Left lung (tissue), 10 donors: ENCODE results near the gene IL9R. TPM values are rescaled to one million over a fixed set of nuclear protein-coding genes. Genes with fewer than 3 reads are reported as not detected.
"Not testable (repeated sequence)": the region's sequence is repeated elsewhere in the genome, so short reads cannot be mapped to it uniquely, and the experiment has no call there.

ENCODE experiments used
- ATAC-seq: fragments of 200-7000 bp; cut with Tn5 transposase; one replicate; pipeline ENCODE4 v1.9.1; 2020; ENCODE audit warnings: moderate library complexity
- DNase-seq, 4 donors: peaks; one replicate each; pipeline ENCODE4 v3.0.0-alpha.2; 2013 to 2020
- H3K27ac ChIP-seq, 2 donors: fragments of 200-600 bp; sonication (generic) in 1 of 2; one replicate each; pipeline versions ENCODE4 v1.5.0 to v1.8.0; 2020 to 2021
- H3K27me3 ChIP-seq, 2 donors: fragments of 200-600 bp; sonication (generic) in 1 of 2; one replicate each; pipeline versions ENCODE4 v1.5.0 to v1.8.0; 2020 to 2021
- H3K36me3 ChIP-seq, 2 donors: fragments of 200-600 bp; sonication (generic) in 1 of 2; one replicate each; pipeline versions ENCODE4 v1.5.0 to v1.8.0; 2020 to 2021
- H3K4me1 ChIP-seq, 2 donors: fragments of 200-600 bp; one replicate each; pipeline ENCODE4 v1.8.0; 2021
- H3K4me3 ChIP-seq, 2 donors: fragments of 200-600 bp; sonication (generic) in 1 of 2; one replicate each; pipeline versions ENCODE4 v1.5.0 to v1.8.0; 2020 to 2021; ENCODE audit warnings: mild to moderate bottlenecking in 1 of 2
- H3K9me3 ChIP-seq, 2 donors: fragments of 200-600 bp; sonication (generic) in 1 of 2; one replicate each; pipeline versions ENCODE4 v1.5.0 to v1.8.0; 2020 to 2021
- intact Hi-C, 2 donors: fragments of 100-400 bp; cut with DNase I; formaldehyde crosslinking; loops; one replicate each; pipeline versions ENCODE4 v1.11.2 to v1.14.2; 2022
- polyA plus RNA-seq, 6 donors: library from polyadenylated mRNA; unstranded; fragments of 120-200 nt; gene quantifications; one replicate each; pipeline ENCODE4 v1.2.1, GENCODE V29; 2013; ENCODE audit not compliant: insufficient read length in 6 of 6
- total RNA-seq, 2 donors: library from RNA; stranded (reverse); fragmentation: NEBNext Ultra II Directional; extraction: Animal tissue kit (Norgen Biotek cat#: 25700); gene quantifications; one replicate each; pipeline ENCODE4 v1.2.1, GENCODE V29; 2021
- TF ChIP-seq, protein P1 (sequence below), 2 donors: fragments of 200-600 bp; sonication (generic) in 1 of 2; IDR thresholded peaks; one replicate each; pipeline versions ENCODE4 v1.5.0 to v1.8.0; 2021; ENCODE audit warnings: antibody characterized with exemption in 2 of 2
- donor health status: DM: no; HTN: yes; CAD: no.
- donor health status: DM: no; HTN: no; CAD: no.

Gene IL9R
- total and polyA plus RNA-seq, 8 donors, result 0.19 to 1.8 (median 0.26) TPM

GRCh38 chrX:156005144-156005543 lies 7.6 kb downstream of the IL9R start:
- TF ChIP-seq, protein P1, sequence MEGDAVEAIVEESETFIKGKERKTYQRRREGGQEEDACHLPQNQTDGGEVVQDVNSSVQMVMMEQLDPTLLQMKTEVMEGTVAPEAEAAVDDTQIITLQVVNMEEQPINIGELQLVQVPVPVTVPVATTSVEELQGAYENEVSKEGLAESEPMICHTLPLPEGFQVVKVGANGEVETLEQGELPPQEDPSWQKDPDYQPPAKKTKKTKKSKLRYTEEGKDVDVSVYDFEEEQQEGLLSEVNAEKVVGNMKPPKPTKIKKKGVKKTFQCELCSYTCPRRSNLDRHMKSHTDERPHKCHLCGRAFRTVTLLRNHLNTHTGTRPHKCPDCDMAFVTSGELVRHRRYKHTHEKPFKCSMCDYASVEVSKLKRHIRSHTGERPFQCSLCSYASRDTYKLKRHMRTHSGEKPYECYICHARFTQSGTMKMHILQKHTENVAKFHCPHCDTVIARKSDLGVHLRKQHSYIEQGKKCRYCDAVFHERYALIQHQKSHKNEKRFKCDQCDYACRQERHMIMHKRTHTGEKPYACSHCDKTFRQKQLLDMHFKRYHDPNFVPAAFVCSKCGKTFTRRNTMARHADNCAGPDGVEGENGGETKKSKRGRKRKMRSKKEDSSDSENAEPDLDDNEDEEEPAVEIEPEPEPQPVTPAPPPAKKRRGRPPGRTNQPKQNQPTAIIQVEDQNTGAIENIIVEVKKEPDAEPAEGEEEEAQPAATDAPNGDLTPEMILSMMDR (IDR thresholded peaks at IDR 0.05), result no peak
- H3K27ac ChIP-seq, result no peak overlapping the region
- H3K36me3 ChIP-seq, result no peaks in the 10 kb centered on the region
- intact Hi-C loops, result no loop called here
- H3K4me3 ChIP-seq, result no peak overlapping the region
- no peak for DNase-seq
- no peaks in the 10 kb centered on the region for H3K9me3 ChIP-seq
- ATAC-seq, result no peak
- H3K4me1 ChIP-seq, result no peaks in the 10 kb centered on the region
- H3K27me3 ChIP-seq, result no peaks in the 10 kb centered on the region

- DNase-seq, ATAC-seq, H3K27me3 ChIP-seq, H3K36me3 ChIP-seq, H3K4me3 ChIP-seq, H3K4me1 ChIP-seq, H3K9me3 ChIP-seq, intact Hi-C loops, H3K27ac ChIP-seq: not testable (repeated sequence)
Observed at GRCh38 chrX:156006468-156006867, 9.0 kb downstream of the IL9R start.

- DNase-seq, H3K27ac ChIP-seq, ATAC-seq, H3K4me3 ChIP-seq, H3K27me3 ChIP-seq, H3K9me3 ChIP-seq, H3K36me3 ChIP-seq, intact Hi-C loops, H3K4me1 ChIP-seq: not testable (repeated sequence)
Observed at GRCh38 chrX:156008379-156008778, 10.9 kb downstream of the IL9R start.

GRCh38 chrX:156008915-156009314 lies 11.4 kb downstream of the IL9R start:
- TF ChIP-seq, protein P1 (IDR thresholded peaks at IDR 0.05), result no peak
- H3K9me3 ChIP-seq, result no peaks in the 10 kb centered on the region
- H3K36me3 ChIP-seq, result no peaks in the 10 kb centered on the region
- intact Hi-C loops, result no loop called here
- DNase-seq, result no peak
- no peak overlapping the region for H3K27ac ChIP-seq
- no peaks in the 10 kb centered on the region for H3K4me1 ChIP-seq
- no peak for ATAC-seq
- no peak overlapping the region for H3K4me3 ChIP-seq
- no peaks in the 10 kb centered on the region for H3K27me3 ChIP-seq

- H3K9me3 ChIP-seq, DNase-seq, H3K36me3 ChIP-seq, ATAC-seq, H3K27ac ChIP-seq, H3K4me3 ChIP-seq, H3K4me1 ChIP-seq, H3K27me3 ChIP-seq, intact Hi-C loops: not testable (repeated sequence)
Observed at GRCh38 chrX:156009691-156010090, 12.2 kb downstream of the IL9R start.

- H3K9me3 ChIP-seq, DNase-seq, H3K27me3 ChIP-seq, H3K36me3 ChIP-seq, H3K4me1 ChIP-seq, H3K4me3 ChIP-seq, intact Hi-C loops, H3K27ac ChIP-seq: not testable (repeated sequence)
- ATAC-seq, result peak; percentile 72
Observed at GRCh38 chrX:156013286-156013953, 15.9 kb downstream of the IL9R start.

- H3K27me3 ChIP-seq, DNase-seq, H3K4me3 ChIP-seq, H3K27ac ChIP-seq, ATAC-seq, H3K36me3 ChIP-seq, H3K4me1 ChIP-seq, H3K9me3 ChIP-seq, intact Hi-C loops: not testable (repeated sequence)
Observed at GRCh38 chrX:156019846-156020245, 22.4 kb downstream of the IL9R start.

DNA sequence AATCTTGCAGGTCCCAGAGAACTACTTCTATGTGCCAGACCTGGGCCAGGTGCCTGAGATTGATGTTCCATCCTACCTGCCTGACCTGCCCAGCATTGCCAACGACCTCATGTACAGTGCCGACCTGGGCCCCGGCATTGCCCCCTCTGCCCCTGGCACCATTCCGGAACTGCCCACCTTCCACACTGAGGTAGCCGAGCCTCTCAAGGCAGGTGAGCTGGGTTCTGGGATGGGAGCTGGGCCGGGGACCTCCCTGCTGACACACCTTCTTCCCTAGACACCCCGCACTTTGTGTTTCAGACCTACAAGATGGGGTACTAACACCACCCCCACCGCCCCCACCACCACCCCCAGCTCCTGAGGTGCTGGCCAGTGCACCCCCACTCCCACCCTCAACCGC lies 25.5 kb downstream of the IL9R start:
- H3K27ac ChIP-seq, H3K4me1 ChIP-seq, H3K36me3 ChIP-seq, intact Hi-C loops, H3K9me3 ChIP-seq, H3K4me3 ChIP-seq, DNase-seq, ATAC-seq, H3K27me3 ChIP-seq: not testable (repeated sequence)

DNA sequence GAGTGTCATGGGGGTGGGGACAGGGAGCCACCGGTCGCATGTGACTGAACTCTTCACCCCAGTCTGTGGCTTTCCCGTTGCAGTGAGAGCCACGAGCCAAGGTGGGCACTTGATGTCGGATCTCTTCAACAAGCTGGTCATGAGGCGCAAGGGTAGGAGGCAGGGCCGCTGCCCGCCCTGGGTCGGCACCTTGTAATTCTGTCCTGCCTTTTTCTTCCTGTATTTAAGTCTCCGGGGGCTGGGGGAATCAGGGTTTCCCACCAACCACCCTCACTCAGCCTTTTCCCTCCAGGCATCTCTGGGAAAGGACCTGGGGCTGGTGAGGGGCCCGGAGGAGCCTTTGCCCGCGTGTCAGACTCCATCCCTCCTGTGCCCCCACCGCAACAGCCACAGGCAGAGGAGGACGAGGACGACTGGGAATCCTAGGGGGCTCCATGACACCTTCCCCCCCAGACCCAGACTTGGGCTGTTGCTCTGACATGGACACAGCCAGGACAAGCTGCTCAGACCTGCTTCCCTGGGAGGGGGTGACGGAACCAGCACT lies 27.5 kb downstream of the IL9R start:
- H3K27me3 ChIP-seq, ATAC-seq, intact Hi-C loops, H3K9me3 ChIP-seq, H3K27ac ChIP-seq, H3K36me3 ChIP-seq, DNase-seq, H3K4me1 ChIP-seq, H3K4me3 ChIP-seq: not testable (repeated sequence)

DNA sequence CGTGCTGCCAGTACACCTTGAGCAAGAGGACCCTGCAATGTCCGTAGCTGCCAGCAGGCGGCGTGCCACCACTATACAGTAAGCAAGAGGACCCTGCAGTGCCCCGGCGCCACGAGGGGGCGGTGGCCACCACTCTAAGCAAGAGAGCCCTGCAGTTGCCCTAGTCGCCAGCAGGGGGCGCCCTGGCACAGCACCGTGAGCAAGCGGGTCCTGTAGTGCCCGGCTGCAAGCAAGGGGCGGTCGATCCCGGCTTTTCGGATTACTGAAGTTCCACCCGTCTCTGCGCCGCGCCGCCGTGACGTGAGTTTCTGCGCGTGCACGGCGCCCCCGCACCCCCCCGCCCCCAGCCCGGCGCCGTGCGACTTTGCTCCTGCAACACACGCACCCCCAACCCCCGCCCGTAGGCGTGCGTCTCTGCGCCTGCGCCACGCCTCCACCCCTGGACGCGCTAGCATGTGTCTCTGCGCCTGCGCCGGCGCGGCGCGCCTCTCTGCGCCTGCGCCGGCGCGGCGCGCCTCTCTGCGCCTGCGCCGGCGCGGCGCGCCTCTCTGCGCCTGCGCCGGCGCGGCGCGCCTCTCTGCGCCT lies 31.2 kb downstream of the IL9R start:
- H3K4me1 ChIP-seq, intact Hi-C loops, H3K27ac ChIP-seq, H3K4me3 ChIP-seq, H3K27me3 ChIP-seq, H3K9me3 ChIP-seq, H3K36me3 ChIP-seq, DNase-seq, ATAC-seq: not testable (repeated sequence)

DNA sequence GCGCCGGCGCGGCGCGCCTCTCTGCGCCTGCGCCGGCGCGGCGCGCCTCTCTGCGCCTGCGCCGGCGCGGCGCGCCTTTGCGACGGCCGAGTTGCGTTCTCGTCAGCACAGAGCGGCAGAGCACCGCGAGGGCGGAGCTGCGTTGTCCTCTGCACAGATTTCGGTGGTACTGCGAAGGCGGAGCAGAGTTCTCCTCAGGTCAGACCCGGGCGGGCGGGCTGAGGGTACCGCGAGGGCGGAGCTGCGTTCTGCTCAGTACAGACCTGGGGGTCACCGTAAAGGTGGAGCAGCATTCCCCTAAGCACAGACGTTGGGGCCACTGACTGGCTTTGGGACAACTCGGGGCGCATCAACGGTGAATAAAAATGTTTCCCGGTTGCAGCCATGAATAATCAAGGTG lies 31.8 kb downstream of the IL9R start:
- H3K4me1 ChIP-seq, H3K9me3 ChIP-seq, ATAC-seq, H3K36me3 ChIP-seq, H3K27me3 ChIP-seq, DNase-seq, intact Hi-C loops, H3K27ac ChIP-seq, H3K4me3 ChIP-seq: not testable (repeated sequence)
